GM18505 (cell line): ENCODE results near the gene HDDC2.
"Not testable (repeated sequence)": the region's sequence is repeated elsewhere in the genome, so short reads cannot be mapped to it uniquely, and the experiment has no call there.

Experiments used
- ATAC-seq: cut with Tn5 transposase; IDR thresholded peaks from one replicate; pipeline ENCODE4 v1.9.1; 2021; ENCODE audit not compliant: unreplicated experiment
- POLR2A ChIP-seq: IDR thresholded peaks from 4 replicates; pipeline ENCODE4 v1.6.1; 2011; ENCODE audit warnings: borderline replicate concordance; ENCODE audit not compliant: insufficient read depth, insufficient read length; ENCODE audit errors: extremely low read depth

Gene HDDC2

GRCh38 chr6:125294925-125295324 lies 6.8 kb downstream of the HDDC2 start:
- no peak for ATAC-seq
- TF ChIP-seq POLR2A = no peak

- no peak for ATAC-seq
- no peak for TF ChIP-seq POLR2A
Measured at GRCh38 chr6:125294036-125294435, 7.7 kb downstream of the HDDC2 start.

GRCh38 chr6:125293587-125293986 lies 8.2 kb downstream of the HDDC2 start:
- no peak for TF ChIP-seq POLR2A
- ATAC-seq = no peak

GRCh38 chr6:125287718-125288117 lies 14.0 kb downstream of the HDDC2 start:
- no peak for ATAC-seq
- TF ChIP-seq POLR2A = no peak

- no peak for TF ChIP-seq POLR2A
- ATAC-seq = no peak
Measured at GRCh38 chr6:125285936-125286335, 15.8 kb downstream of the HDDC2 start.

GRCh38 chr6:125285353-125285752 lies 16.4 kb downstream of the HDDC2 start:
- TF ChIP-seq POLR2A = no peak
- no peak for ATAC-seq

GRCh38 chr6:125282470-125282869 lies 19.3 kb downstream of the HDDC2 start:
- not testable (repeated sequence) for ATAC-seq

- ATAC-seq = not testable (repeated sequence)
Measured at GRCh38 chr6:125280370-125281035, 21.3 kb downstream of the HDDC2 start.

- TF ChIP-seq POLR2A = no peak
- no peak for ATAC-seq
Measured at GRCh38 chr6:125279961-125280360, 21.8 kb downstream of the HDDC2 start.

GRCh38 chr6:125277838-125278237 lies 23.9 kb downstream of the HDDC2 start:
- TF ChIP-seq POLR2A = no peak
- ATAC-seq = no peak

- ATAC-seq = no peak
- TF ChIP-seq POLR2A = no peak
Measured at GRCh38 chr6:125275779-125276178, 26.0 kb downstream of the HDDC2 start.

- no peak for TF ChIP-seq POLR2A
Measured at GRCh38 chr6:125274935-125275334, 26.8 kb downstream of the HDDC2 start.

GRCh38 chr6:125273965-125274364 lies 27.8 kb downstream of the HDDC2 start:
- no peak for TF ChIP-seq POLR2A
- ATAC-seq = no peak

More at GRCh38 chr6:125274935-125275334, 26.8 kb downstream of the HDDC2 start:
- no peak for ATAC-seq

- no peak for ATAC-seq
- no peak for TF ChIP-seq POLR2A
Measured at GRCh38 chr6:125273251-125273650, 28.5 kb downstream of the HDDC2 start.
